Activated CD8-positive, alpha-beta memory T cell treated with anti-CD3 and anti-CD28 coated beads, Interleukin-2, amount 10 ng/mL, durations not matched to agents 7 days and 5 days (primary cell): ENCODE measurements around the gene TRAPPC4. TPM values are rescaled to one million over a fixed set of nuclear protein-coding genes. Genes with fewer than 3 reads are reported as not detected.
A peak's percentile ranks its signal among the peaks of the same experiment; 100 is the strongest.
"Not testable (repeated sequence)": the region's sequence is repeated elsewhere in the genome, so short reads cannot be mapped to it uniquely, and the experiment has no call there.

Experiments used
- ATAC-seq: fragments of 150-1000 bp; cut with Tn5 transposase; one replicate; pipeline ENCODE4 v1.10.0; 2021; ENCODE audit warnings: moderate library complexity
- CTCF ChIA-PET: fragments of 350-600 bp; sonication (Branson Sonifier 250); formaldehyde crosslinking; loops from one replicate; lab custom pipeline; 2021; ENCODE audit warnings: antibody characterized with exemption; lab: Charles Lee
- DNase-seq: peaks from one replicate; pipeline ENCODE4 v3.0.0-alpha.2; 2020
- H3K27ac Mint-ChIP-seq: one replicate; pipeline ENCODE4 v1.8.0; 2021; ENCODE audit warnings: mild to moderate bottlenecking, mixed read lengths
- H3K27me3 Mint-ChIP-seq: one replicate; pipeline ENCODE4 v1.8.0; 2021; ENCODE audit warnings: mixed read lengths
- H3K36me3 Mint-ChIP-seq: one replicate; pipeline ENCODE4 v1.8.0; 2021; ENCODE audit warnings: mild to moderate bottlenecking, mixed read lengths
- H3K4me1 Mint-ChIP-seq: one replicate; pipeline ENCODE4 v1.8.0; 2021; ENCODE audit warnings: mixed read lengths
- H3K4me3 Mint-ChIP-seq: one replicate; pipeline ENCODE4 v1.8.0; 2021; ENCODE audit warnings: mild to moderate bottlenecking, moderate library complexity, mixed read lengths
- H3K9me3 Mint-ChIP-seq: one replicate; pipeline ENCODE4 v1.8.0; 2022; ENCODE audit warnings: low read depth, mixed read lengths
- total RNA-seq, 2 experiments: library from RNA; stranded (reverse); gene quantifications; one replicate each; pipeline ENCODE4 v1.2.3, GENCODE V29; 2021

The TRAPPC4 gene
- total RNA-seq, 2 experiments from 2014 or later: 73.9 to 91.5 TPM

DNA sequence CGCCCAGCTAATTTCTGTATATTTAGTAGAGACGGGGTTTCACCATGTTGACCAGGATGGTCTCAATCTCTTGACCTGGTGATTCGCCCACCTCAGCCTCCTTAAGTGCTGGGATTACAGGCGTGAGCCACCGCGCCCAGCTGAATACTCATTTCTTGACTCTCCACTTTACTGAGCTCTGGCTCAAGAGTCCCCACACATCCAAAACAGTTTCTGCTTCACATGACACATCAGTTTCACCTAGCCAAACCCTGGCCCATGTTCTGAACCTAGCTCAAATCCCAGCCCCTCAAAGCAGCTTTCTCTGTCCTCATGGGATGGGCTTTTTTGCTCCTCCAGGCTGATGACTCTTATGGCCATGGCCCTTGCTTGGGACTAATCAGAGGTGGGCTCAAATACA, 28.6 kb downstream of the TRAPPC4 start:
- ATAC-seq: no peak
- Mint-ChIP-seq H3K4me1 (peaks cover 18% of the 10 kb centered on the region), H3K4me3 (no peak overlapping the region), H3K27me3 (no peaks in the 10 kb centered on the region), H3K9me3 (no peaks in the 10 kb centered on the region), H3K27ac (no peak overlapping the region), H3K36me3 (peaks cover 31% of the 10 kb centered on the region)
- CTCF ChIA-PET: interaction anchor here (1.2 to 2.4 kb wide), 3 partner anchors 9 to 20 kb away, joined by 3 to 10 read pairs (median 3); partner anchors contain the start of genes SLC37A4 and VPS11
- DNase-seq: no peak

DNA sequence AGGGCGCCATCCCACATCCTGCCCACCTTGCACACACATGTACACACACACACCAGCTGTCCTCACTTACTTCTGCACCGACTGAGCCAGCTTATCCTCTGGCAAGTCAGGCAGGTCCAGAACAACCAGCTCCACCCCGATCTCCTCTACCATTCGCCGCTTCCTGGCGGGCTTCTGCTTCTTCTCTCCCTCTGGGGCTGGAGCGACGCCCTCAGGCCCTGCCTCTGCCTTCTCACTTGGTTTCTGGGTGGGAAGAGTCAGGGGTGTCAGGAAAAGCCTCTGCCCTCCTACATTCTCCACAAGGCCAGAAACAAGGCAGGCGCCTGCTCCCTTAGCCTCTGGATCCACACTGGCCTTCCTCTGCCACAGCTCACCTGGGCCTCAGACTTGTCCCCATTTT, 30.1 kb downstream of the TRAPPC4 start:
- Mint-ChIP-seq H3K4me1 (peaks cover 25% of the 10 kb centered on the region), H3K4me3 (no peak overlapping the region), H3K9me3 (no peaks in the 10 kb centered on the region), H3K27me3 (no peaks in the 10 kb centered on the region), H3K27ac (peak overlapping the region; percentile 29), H3K36me3 (peaks cover 42% of the 10 kb centered on the region)
- CTCF ChIA-PET: interaction anchor here (1.2 to 2.4 kb wide), 2 partner anchors 17 to 19 kb away, joined by 3 to 10 read pairs; partner anchors contain the start of genes SLC37A4 and VPS11
- no peak for ATAC-seq
- DNase-seq: no peak

- Mint-ChIP-seq H3K27ac (peak overlapping the region; percentile 29), H3K27me3 (no peaks in the 10 kb centered on the region), H3K9me3 (no peaks in the 10 kb centered on the region), H3K4me1 (peaks cover 25% of the 10 kb centered on the region), H3K4me3 (no peak overlapping the region), H3K36me3 (peaks cover 46% of the 10 kb centered on the region)
- CTCF ChIA-PET: interaction anchor here (2.4 kb wide), 1 partner anchor 17 kb away, joined by 10 read pairs; the partner anchor contains the start of gene SLC37A4
- no peak for DNase-seq
- no peak for ATAC-seq
These were observed 30.5 kb downstream of the TRAPPC4 start for GRCh38 chr11:119049081-119049480.

DNA sequence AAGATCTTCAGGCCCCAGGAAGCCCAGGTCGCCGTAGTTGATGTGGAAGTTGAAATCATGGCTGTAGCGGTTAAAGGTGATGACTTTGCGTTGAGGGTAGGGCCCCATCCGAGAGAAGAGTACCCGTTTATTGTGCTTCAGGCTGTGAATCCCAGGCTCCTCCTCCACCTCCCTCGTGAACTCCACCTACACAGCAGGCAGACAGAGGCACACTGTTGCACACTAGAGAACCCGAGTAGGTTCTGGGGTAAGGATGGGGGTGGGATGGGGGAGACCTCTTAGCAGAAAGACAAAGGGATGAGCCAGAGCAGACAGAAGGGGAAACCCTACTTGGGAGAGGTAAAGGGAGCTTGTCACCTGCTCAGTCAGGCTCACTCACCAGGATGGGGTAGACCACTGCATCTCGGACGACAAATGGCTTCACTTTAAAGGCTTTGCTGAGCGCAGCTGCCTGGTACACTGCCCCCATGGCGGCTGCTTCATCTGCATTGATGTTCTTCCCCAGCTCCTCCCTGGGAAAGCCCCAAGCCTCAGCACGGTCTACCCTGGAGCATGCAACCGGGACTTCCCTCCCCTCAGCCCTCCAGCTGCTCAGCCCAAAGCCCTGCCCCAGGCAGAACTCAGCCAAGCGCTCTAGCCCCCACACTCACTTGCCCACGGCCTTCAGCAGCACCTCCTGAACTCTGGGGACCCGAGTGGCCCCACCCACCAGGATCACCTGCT, 33.0 kb downstream of the TRAPPC4 start:
- no peak for DNase-seq
- no peak for ATAC-seq
- no peak overlapping the region for H3K4me3 Mint-ChIP-seq
- peak overlapping the region; percentile 18 for H3K27ac Mint-ChIP-seq
- H3K27me3 Mint-ChIP-seq: no peaks in the 10 kb centered on the region
- H3K9me3 Mint-ChIP-seq: no peaks in the 10 kb centered on the region
- H3K36me3 Mint-ChIP-seq: peaks cover 45% of the 10 kb centered on the region
- CTCF ChIA-PET: interaction anchor here (1.2 to 2.5 kb wide), 3 partner anchors 13 to 362 kb away, joined by 3 to 8 read pairs (median 3); partner anchors contain the start of gene VPS11
- peaks cover 40% of the 10 kb centered on the region for H3K4me1 Mint-ChIP-seq

DNA sequence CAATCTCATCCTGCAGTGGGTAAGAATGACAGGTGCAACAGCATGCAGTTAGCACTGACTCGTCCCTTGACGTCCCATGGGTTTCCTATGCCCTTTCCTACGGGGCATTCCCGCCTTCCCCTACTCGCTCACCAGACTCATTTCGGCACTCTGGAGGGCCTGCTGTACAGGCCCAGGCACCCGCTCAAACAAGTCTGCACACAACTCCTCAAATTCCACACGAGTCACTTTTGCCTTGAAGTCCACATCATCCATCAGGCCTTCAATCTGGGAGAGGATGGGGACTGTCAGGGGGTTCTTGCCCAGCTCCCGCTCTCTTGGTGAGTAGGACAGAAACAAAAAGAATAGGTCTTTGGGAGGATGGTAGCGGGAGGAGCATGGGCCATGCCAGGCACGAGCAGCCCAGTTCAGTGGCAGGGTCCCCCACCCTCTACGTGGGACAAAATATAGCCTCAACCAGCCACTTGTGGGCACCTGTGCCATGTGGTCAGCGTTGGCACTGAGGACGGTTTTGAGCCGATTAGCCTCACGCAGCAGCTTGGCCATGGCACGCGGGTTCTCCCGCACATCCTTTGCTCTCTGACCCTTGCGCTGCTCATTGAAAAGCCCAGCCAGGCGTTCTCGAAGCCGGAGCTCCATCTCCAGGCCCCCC, 33.7 kb downstream of the TRAPPC4 start:
- Mint-ChIP-seq H3K27me3 (no peaks in the 10 kb centered on the region), H3K36me3 (peaks cover 39% of the 10 kb centered on the region), H3K4me3 (no peak overlapping the region), H3K27ac (peak overlapping the region; percentile 26), H3K9me3 (no peaks in the 10 kb centered on the region), H3K4me1 (peaks cover 40% of the 10 kb centered on the region)
- no peak for ATAC-seq
- CTCF ChIA-PET: interaction anchor here (0.9 to 2.5 kb wide), 3 partner anchors 13 to 22 kb away, joined by 3 to 8 read pairs (median 3); partner anchors contain the start of genes SLC37A4 and VPS11
- DNase-seq: no peak

GRCh38 chr11:119054418-119054817, 35.9 kb downstream of the TRAPPC4 start:
- ATAC-seq: no peak
- Mint-ChIP-seq H3K27me3 (no peaks in the 10 kb centered on the region), H3K9me3 (no peaks in the 10 kb centered on the region), H3K27ac (no peak overlapping the region), H3K36me3 (peaks cover 31% of the 10 kb centered on the region), H3K4me3 (no peak overlapping the region), H3K4me1 (peaks cover 43% of the 10 kb centered on the region)
- CTCF ChIA-PET: interaction anchor here (2.2 kb wide), 1 partner anchor 36 kb away, joined by 7 read pairs; the partner anchor contains the start of genes RPS25 and TRAPPC4
- no peak for DNase-seq

- no peaks in the 10 kb centered on the region for H3K9me3 Mint-ChIP-seq
- DNase-seq: peak; percentile 45
- no peaks in the 10 kb centered on the region for H3K27me3 Mint-ChIP-seq
- CTCF ChIA-PET: interaction anchor here (0.9 to 2.5 kb wide), 11 partner anchors 9 to 149 kb away, joined by 3 to 9 read pairs (median 4); partner anchors contain the start of genes DPAGT1, HINFP, RPS25 and TRAPPC4
- ATAC-seq: no peak
- peak overlapping the region; percentile 82 for H3K4me3 Mint-ChIP-seq
- H3K27ac Mint-ChIP-seq: peak overlapping the region; percentile 68
- peaks cover 40% of the 10 kb centered on the region for H3K4me1 Mint-ChIP-seq
- peaks cover 25% of the 10 kb centered on the region for H3K36me3 Mint-ChIP-seq
These were observed 37.3 kb downstream of the TRAPPC4 start for GRCh38 chr11:119055901-119056300.

GRCh38 chr11:119056421-119056999, 37.9 kb downstream of the TRAPPC4 start:
- H3K36me3 Mint-ChIP-seq: peaks cover 26% of the 10 kb centered on the region
- DNase-seq: peak; percentile 66
- CTCF ChIA-PET: interaction anchor here (0.7 to 2.5 kb wide), 12 partner anchors 11 to 205 kb away, joined by 3 to 9 read pairs (median 4); partner anchors contain the start of genes DPAGT1, HINFP, HMBS and RPS25
- peak overlapping the region; percentile 91 for H3K27ac Mint-ChIP-seq
- H3K4me1 Mint-ChIP-seq: peaks cover 40% of the 10 kb centered on the region
- no peaks in the 10 kb centered on the region for H3K9me3 Mint-ChIP-seq
- ATAC-seq: peak; percentile 0
- no peaks in the 10 kb centered on the region for H3K27me3 Mint-ChIP-seq
- H3K4me3 Mint-ChIP-seq: peak overlapping the region; percentile 82

- Mint-ChIP-seq H3K4me3 (peak within 1 kb of the TSS; percentile 82), H3K4me1 (peaks cover 36% of the 10 kb centered on the region), H3K36me3 (peaks cover 24% of the 10 kb centered on the region), H3K27me3 (no peaks in the 10 kb centered on the region), H3K9me3 (no peaks in the 10 kb centered on the region), H3K27ac (peak within 1 kb of the TSS; percentile 91)
- ATAC-seq: peak; percentile 96
- CTCF ChIA-PET: interaction anchor here (0.7 to 2.5 kb wide), 15 partner anchors 10 to 204 kb away, joined by 3 to 9 read pairs (median 4); partner anchors contain the start of genes CBL, DPAGT1, HINFP and HMBS
- DNase-seq: peak; percentile 99
These were observed 38.6 kb downstream of the TRAPPC4 start, which contains the start of gene HYOU1 for GRCh38 chr11:119057000-119057769. TSS of gene HYOU1 (minus strand) at chr11:119057205. CDS start at chr11:119056160, 1,045 bp downstream.

DNA sequence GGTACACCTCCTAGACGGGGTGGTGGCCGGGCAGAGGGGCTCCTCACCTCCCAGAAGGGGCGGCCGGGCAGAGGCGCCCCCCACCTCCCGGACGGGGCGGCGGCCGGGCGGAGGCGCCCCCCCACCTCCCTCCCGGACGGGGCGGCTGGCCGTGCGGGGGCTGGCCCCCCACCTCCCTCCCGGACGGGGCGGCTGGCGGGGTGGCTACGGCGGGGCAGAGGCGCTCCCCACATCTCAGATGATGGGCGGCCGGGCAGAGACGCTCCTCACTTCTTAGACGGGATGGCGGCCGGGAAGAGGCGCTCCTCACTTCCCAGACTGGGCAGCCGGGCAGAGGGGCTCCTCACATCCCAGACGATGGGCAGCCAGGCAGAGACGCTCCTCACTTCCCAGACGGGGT, 40.6 kb downstream of the TRAPPC4 start:
- H3K27me3 Mint-ChIP-seq, H3K36me3 Mint-ChIP-seq, CTCF ChIA-PET, H3K9me3 Mint-ChIP-seq, DNase-seq, ATAC-seq, H3K27ac Mint-ChIP-seq: not testable (repeated sequence)
- Mint-ChIP-seq H3K4me1 (peaks cover 27% of the 10 kb centered on the region), H3K4me3 (peak overlapping the region; percentile 22)

DNA sequence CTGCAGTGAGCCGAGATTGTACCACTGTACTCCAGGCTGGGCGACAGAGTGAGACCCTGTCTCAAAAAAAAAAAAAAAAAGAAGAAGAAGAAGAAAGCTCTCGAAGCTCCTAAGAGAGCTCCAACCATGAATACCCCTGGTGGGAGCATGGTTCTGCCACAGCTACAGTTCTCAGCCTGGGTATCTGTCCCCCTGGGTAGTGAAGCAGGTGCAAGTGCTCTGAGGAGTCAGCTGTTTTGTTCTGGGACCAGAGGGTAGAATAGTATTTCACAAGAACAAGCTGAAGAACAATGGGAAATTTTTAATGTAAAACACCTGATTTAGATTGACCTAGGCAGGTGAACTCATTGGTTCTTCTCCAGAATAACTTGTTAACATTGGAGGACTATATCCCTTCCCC, 42.7 kb downstream of the TRAPPC4 start:
- no peak overlapping the region for H3K27ac Mint-ChIP-seq
- DNase-seq (no peak), ATAC-seq (no peak)
- no peaks in the 10 kb centered on the region for H3K9me3 Mint-ChIP-seq
- peaks cover 26% of the 10 kb centered on the region for H3K4me1 Mint-ChIP-seq
- H3K27me3 Mint-ChIP-seq: no peaks in the 10 kb centered on the region
- H3K36me3 Mint-ChIP-seq: peaks cover 5% of the 10 kb centered on the region
- CTCF ChIA-PET: interaction anchor here (1.0 to 1.5 kb wide), 2 partner anchors 108 to 277 kb away, joined by 3 read pairs; no protein-coding TSS in a partner anchor
- no peak overlapping the region for H3K4me3 Mint-ChIP-seq

GRCh38 chr11:119062779-119063178, 44.2 kb downstream of the TRAPPC4 start:
- ATAC-seq (no peak), DNase-seq (no peak)
- H3K4me1 Mint-ChIP-seq: peaks cover 32% of the 10 kb centered on the region
- H3K36me3 Mint-ChIP-seq: peaks cover 5% of the 10 kb centered on the region
- no peaks in the 10 kb centered on the region for H3K9me3 Mint-ChIP-seq
- H3K27me3 Mint-ChIP-seq: no peaks in the 10 kb centered on the region
- CTCF ChIA-PET: interaction anchor here (0.7 to 1.1 kb wide), 2 partner anchors 23 to 134 kb away, joined by 3 read pairs; no protein-coding TSS in a partner anchor
- no peak overlapping the region for H3K4me3 Mint-ChIP-seq
- H3K27ac Mint-ChIP-seq: no peak overlapping the region
